Fibroblast of skin of right biceps (primary cell): Measurements from ENCODE around the gene GSTM2.
A peak's percentile ranks its signal among the peaks of the same experiment; 100 is the strongest.

Experiments used
- DNase-seq: peaks from one replicate; pipeline ENCODE4 v3.0.0-alpha.2; 2013

GSTM2 gene

DNA sequence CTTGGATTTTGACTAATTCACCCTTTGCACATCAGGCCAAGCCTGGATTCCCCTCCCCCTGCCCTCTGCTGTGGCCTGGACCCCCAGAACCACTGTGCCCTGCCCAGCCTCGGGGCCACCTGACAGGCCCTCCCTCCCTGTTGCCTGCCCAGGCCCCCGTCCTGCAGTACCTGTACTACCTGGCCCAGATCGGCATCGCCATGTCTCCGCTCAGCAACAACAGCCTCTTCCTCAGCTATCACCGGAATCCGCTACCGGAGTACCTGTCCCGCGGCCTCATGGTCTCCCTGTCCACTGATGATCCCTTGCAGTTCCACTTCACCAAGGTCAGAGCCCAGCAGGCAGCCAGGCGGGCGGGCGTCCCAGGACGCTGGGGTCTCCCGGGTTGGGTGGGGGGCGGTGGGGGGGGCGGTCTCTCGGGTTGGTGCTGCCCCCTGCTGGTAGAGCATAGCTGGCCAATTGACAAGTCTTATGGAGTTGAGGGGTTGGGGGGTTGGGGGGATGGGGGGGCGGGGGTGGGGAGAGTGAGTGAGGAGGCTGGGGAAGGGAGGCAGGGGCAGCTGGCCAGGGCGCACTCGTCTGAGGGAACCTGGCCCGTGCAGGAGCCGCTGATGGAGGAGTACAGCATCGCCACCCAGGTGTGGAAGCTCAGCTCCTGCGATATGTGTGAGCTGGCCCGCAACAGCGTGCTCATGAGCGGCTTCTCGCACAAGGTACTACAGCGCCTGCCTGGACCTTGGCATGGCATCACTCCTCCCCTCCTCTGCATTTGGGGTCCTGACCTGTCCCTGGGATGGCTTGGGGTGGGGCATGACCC, 37.6 kb upstream of the GSTM2 start:
- DNase-seq, result no peak

DNA sequence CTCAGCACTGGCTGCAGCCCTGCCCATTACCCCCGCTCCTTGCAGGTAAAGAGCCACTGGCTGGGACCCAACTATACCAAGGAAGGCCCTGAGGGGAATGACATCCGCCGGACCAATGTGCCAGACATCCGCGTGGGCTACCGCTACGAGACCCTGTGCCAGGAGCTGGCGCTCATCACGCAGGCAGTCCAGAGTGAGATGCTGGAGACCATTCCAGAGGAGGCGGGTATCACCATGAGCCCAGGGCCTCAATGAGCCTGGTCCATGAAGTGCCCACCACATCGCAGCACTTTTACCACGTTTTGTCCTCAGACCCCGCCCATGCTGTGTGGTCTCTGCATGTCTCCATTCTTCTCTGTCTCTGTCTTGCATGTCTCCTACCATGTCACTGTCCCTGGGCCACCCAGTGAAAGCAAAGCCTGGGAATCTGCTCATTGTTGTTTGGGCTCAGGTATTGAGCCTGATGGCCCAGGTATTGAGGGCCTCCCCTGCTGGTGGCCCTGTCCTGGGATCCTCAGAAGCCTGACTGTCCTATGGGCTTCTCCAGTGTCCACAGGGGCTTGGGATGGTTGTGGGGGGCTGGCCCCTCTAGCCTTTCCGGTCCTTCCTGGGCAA, 36.9 kb upstream of the GSTM2 start:
- DNase-seq, result no peak

GRCh38 chr1:109631513-109632505, 36.0 kb upstream of the GSTM2 start:
- no peak for DNase-seq

DNA sequence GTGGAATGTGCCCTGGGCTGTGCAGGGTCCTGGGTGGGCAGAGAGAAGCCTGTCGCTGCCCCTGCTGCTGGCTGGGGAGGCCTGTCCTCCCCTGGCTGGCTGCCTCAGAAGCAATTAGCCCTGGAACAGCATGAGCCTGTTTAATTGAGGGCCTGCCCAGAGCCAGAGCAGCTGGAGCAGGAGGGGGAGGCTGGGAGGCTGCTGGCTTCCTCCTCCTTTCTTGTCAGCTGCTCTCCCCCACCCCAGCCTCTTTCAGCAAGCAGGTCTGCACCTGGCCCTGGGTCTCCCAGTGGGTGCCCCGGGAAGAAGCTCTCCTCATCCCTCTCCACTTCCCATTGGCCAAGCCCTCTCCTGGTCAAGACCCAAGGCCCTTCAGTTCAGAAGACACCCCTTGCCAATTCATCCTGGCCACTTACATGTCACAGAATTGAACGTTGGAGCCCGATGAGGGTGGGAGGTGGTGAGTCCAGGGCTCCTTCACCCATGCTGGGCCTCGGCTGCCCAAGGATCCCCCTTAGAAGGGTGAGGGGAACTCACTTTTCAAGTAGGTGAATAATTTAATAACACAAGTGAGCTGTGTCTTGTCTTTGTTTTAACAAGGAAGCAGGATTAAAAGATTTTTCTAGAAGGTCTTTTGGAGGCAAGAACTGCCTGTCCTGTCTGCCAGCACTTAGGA, 35.0 kb upstream of the GSTM2 start:
- no peak for DNase-seq

DNA sequence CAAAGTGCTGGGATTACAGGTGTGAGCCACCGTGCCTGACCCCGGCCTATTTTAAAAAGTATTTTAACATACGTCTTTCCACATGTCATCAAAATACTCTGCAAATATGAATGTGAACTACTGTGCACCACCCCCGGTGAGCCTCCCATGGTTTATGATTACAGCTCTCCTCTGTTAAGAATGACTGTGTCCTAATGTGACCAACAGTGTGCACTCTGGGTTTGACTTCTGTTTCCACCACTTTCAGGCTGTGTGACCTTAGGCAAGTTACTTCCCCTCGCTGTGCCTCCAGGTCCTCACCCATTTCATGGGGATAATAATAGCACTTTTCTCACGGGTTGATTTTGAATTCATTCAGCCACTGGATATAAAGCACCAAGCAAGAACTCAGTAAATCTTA, 33.6 kb upstream of the GSTM2 start:
- no peak for DNase-seq

GRCh38 chr1:109634771-109635750, 32.8 kb upstream of the GSTM2 start:
- DNase-seq, result no peak

DNA sequence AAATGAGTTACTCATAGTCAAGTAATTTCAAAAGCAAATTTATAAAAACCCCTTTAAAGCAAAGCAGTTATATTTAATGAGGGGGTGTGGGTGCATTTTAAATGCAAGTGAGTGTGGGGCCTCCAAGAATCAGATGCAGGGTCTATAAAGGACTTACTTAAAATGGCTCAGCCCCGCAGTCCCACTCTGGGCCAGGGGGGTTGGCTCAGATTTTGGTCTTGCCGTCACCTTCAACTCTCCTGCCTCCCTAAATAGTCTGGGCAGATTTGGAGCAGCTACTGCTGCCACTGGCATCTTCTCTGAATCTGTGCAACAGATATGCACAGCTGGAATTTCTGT, 32.0 kb upstream of the GSTM2 start:
- DNase-seq, result no peak

DNA sequence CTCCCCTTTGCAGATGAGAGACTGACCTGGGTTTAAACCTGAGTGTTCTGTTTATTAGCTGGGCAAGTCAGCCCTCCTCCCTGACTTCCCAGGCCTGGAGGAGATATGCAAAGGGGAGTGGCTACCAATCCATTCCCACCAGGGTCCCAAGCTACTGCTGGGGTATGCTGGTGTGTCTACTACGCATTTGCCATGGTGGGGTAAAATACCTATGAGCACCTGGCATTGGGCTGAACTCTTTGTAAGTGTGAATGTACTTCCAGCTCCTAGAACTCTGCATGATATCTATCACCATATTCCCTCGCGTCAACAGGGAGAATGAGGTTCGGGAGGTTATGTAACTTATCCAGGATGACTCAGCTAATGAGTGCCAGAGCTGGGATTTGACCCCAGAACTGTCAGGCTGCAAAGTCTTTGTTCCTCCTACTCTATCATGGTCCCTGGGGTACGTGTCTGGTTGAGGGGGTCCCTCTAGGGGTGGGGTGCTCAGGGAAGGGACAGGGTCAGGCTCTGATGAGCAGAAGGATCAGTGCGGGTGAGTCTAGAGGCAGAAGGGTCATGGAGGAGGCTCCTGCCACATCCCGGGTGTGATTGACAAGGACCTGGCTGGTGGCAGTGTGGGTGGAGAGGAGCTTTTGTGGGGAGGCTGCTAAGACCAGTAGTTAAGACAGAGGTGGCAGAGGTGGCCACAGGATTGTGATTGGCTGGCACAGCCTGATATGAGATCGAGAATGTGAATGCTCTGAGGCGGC, 31.5 kb upstream of the GSTM2 start:
- peak; percentile 64 for DNase-seq

DNA sequence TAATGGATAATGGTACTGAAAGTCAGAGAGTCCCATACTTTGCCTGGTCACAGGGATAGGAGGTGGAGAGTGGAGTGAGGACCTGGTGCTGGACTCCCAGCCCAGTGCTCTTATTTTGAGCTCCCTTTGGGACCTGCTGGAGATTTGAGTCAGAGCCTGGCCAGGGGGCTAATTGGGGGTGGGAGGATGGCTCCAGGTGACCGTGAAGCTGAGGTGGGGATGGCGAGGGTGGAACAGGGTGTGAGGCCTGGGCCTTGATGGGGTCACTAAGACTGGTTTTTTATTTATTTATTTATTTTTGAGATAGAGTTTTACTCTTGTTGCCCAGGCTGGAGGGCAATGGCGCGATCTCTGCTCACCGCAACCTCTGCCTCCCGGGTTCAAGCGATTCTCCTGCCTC, 30.4 kb upstream of the GSTM2 start:
- no peak for DNase-seq

DNA sequence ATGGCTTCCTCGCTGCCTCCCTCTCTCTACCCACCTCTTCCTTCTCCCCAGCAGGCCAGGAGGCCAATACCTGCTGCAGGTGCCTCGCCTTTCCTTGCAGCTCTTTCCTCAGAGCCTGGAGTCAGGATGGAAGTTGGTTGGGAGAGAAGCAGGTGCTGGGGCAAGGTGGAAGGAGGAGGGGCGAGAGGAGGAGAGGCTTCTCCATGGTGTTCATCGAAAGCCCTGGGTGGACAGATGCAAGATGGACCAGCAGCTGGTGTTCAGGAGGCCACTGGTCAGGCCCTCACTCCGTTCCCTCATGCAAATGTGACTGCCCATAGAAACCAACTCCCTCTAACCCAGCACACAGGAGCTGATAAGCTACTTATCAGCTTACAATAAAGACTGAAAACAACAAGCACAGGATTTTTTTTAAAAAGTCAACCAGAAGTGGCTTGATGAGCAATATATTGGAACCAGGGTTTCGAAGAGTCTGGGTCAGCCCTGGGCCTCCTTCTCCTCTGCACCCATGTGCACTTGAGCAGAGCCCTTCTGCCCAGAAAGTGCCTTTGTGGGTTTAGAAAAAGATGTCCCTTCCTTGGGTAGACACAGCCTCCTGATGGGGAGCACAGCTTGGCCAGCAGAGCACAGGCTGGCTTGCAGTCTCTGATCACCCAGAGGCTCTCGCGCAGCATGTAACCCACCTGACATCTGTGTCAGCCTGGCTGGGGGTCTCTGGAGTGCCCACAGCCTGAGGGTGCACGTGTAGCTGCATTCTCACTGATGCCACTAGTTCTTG, 28.6 kb upstream of the GSTM2 start:
- DNase-seq, result no peak

- DNase-seq, result no peak
Measured at GRCh38 chr1:109639841-109640184, 28.0 kb upstream of the GSTM2 start.

GRCh38 chr1:109640285-109640865, 27.5 kb upstream of the GSTM2 start:
- peak; percentile 56 for DNase-seq

DNA sequence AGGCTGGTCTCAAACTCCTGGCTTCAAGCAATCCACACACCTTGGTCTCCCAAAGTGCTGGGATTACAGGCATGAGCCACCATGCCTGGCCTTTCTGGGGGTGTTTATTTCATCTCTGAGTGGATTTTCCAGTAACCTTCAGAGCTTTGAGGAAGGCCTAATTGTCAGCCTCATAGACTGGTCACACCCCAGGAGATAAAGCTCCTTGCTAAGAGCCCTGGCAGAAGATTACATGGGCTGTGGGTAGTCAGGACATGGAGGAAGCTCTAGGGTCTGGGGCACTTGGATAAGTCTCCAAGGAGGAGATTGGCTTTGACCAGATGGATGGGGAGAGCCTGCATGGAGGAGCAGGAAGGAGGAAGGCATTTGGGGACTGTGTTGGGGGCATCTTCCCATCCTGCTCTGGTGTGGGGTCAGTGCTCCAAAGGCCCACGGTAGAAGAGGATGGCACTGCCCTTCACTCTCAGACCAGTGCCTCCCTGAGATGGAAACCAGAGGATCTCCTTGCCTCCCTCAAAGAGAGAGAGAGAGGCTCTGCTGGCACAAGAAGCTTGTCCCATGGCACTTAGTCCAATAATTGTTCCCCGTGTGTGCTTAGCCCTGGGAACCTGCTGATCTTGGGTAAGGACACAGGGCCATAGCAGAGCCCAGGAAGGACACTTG, 26.6 kb upstream of the GSTM2 start:
- no peak for DNase-seq

GRCh38 chr1:109641861-109642260, 26.0 kb upstream of the GSTM2 start:
- no peak for DNase-seq

- DNase-seq, result no peak
Measured at GRCh38 chr1:109642626-109643025, 25.2 kb upstream of the GSTM2 start.

DNA sequence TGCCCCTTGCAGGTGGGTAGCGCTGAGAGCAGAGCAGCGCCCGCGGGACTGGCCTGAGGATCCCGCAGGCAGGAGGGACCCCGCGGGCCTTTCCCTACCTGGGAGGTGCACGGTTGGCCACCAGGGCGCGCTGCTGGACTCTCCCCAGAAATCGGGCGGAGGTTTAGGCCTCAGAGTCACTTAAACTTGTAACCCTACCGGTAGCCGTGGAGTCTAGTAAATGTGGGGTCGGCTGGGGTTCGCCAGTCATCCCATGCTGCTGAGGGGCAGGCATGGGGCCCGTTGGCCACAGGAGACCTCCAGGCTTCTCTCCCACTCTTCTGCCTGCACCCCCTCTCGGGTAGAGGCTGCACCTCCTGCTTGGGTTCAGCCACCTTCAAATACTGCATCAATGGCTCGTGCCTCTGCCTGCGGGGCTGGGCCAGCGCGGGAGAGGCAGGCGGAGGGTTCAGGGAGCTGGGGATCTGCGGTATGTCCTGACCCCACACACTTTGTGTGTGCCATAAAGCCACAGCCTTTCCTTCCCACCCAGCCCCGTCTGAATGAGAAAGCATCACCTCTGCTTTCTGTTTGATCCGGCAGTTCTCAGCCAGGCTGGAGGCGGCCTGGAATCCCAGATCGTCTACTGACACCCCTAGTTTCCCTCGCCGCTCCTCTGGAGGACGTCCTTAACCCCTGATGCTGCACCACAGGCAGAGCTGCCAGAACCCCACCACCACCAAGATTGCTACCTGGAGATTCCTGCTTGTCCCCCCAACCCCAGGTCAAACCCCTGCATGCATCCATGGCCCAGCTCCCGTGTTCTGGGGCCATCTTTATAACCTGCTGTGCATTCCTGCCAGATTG, 24.2 kb upstream of the GSTM2 start:
- DNase-seq, result peak; percentile 74

- no peak for DNase-seq
Measured at GRCh38 chr1:109644670-109645069, 23.2 kb upstream of the GSTM2 start.

GRCh38 chr1:109649491-109649914, 18.4 kb upstream of the GSTM2 start:
- DNase-seq, result no peak
